GM21619 (cell line): ENCODE results near the gene ACSL3.
"Not testable (repeated sequence)": the region's sequence is repeated elsewhere in the genome, so short reads cannot be mapped to it uniquely, and the experiment has no call there.

ENCODE experiments used
- ATAC-seq: cut with Tn5 transposase; IDR thresholded peaks from one replicate; pipeline ENCODE4 v1.9.1; 2021; ENCODE audit not compliant: unreplicated experiment

The ACSL3 gene

DNA sequence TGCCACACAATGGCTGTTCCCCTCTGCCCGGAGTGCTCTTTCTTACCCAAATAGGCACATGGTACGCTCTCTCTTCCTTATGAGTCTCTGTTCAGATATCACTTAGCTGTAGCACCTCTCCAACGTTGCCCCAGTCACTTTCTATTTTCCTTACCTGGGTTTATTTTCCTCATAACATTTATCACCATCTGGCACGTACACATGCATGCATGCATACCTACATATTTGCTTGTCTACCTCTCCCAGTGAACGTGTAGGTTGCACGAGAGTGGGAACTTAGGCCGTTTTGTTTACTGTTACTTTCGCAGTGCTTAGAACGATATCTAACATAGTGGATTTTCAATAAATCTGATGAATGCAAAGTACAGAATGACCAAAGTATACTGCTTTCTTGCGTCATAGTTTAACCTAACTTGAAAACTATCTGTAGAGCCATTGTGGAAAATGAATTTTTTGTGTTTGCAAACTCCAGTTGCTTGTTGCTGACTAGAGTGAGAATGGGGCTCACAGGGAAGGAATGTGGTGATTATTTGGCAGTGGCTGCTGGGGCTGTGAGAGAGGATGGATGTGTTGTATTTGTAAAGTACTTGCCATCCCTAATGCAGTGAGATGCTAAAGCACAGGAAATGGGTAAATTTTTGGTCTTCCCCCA lies 47.1 kb downstream of the ACSL3 start:
- ATAC-seq: no peak

DNA sequence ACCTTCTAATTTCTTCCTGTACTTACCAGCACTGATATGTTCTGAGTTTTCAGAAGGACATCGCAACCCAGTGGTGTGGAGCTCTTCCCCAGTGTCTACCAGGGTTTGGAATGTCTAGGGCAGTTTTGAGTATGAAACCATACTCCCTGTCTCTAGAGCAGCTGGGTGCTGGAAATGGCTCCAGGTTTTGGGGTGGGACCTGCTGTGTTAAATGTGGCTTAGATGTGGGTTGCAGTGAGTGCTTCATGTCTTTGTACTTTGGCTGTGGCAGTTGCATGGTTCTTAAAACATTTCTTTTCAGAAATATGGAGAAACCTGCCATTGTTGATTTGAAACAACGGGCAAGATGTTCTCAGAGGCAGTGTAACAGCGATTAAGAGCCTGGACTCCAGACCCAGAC lies 48.5 kb downstream of the ACSL3 start:
- ATAC-seq: no peak

DNA sequence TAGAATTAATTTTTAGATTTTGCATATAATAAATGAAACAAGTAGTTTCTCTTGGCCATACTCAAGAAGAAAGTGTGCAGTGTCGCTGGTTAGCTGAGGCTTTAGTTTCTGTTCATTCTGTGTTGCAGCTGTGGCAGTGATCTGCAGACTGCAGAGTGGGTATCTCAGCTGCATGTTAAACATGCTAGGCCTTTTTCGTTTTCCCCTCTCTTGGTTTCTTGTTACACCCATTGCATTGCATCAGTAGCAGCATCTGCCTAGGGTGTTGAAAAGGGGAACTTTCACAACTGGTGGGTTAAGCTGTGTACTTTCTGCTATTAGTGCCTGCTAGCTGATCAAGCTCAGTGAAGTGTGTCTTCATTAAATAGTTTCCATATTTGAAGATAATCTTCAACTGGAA lies 51.3 kb downstream of the ACSL3 start:
- peak; percentile 99 for ATAC-seq

DNA sequence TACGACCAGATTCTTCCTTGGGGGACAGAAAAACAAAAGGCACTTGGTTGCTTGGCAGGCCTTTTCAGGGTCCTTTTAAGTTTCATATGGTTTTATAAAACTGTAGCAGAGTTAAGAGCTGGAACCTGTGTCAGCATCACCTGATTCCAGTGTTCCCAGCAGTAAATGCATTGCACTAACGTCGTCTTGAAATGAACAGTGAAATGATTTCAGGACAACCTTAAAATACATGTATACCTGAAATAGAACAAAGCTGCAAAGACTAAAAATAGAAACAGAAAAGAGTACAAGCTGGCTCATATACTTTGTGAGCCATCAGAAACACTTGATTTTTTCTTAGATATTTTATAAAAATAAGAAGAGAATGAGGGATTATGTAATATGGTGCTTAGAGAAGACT lies 51.9 kb downstream of the ACSL3 start:
- no peak for ATAC-seq

DNA sequence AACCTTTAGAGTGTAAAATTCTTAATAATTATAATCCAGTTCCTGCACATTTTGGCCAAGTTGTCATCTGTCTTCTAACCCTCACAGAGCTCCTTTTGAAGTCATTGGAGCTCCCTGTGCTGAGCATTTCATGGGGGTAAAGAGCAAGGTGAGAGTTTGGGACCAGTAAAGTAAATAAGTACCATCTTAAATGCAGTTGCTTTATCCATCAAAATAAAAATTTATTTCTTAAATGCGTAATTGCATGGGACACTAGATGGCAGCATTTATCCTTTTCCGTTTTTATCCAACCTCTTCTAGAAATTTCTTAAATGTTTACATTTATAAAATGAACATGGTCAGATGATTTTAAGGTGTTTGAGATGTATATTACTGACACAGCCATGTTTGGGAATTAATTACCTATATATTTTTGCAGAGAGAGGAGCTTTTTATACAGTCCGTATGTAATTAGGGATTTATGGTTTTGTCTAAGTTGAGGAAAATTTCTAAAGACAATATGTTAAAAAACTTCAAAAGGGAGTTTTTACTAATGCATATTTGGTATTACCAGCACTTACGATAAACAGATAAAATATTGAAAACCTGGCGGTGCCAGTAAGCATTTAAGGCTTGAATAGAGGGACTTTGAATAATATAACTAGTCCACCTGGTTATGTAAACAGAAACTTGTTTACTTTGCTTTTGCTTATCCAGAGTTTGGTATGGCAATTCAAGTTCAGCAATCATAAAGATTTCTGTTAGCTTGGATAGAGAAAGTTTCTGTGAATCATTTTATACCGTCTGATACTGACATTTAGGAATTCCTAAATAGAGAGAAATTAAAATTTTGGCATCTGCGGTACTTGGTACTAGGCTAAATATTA lies 54.5 kb downstream of the ACSL3 start:
- no peak for ATAC-seq

DNA sequence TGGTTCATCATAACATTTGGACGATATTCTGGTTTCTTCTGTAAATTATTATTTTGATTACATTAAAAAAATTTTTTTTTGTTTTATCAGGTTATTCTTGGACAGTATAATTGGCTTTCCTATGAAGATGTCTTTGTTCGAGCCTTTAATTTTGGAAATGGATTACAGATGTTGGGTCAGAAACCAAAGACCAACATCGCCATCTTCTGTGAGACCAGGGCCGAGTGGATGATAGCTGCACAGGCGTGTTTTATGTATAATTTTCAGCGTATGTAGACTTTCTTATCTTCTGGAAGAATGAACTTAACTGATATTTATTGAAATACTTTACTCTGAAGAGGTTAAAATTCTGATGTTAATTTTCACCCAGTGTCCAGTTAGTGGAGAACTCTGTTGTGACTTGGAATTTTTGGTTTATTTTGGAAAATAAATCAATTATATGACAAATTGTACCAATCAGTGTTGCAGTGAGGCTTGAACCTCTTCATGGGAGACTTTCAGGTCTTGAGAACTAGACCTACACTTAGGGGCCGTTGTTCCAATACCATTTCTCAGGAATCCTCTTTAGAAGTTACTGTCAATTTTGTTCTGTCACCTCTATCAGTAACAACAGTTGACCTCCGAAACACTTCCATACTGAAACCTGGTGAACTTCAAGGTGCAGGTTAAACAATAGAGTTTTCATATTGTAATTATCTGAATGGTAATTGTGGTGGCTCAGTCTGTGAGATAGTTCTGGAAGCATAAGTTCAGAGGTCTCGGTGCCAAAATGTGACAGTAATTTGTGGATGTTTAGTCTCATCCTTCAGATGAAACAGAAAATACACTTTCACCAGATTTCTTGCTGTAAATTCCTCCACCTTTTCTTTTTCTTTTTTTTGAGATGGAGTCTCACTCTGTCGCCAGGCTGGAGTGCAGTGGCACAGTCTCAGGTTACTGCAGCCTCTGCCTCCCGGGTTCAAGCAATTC lies 55.7 kb downstream of the ACSL3 start:
- ATAC-seq: no peak

DNA sequence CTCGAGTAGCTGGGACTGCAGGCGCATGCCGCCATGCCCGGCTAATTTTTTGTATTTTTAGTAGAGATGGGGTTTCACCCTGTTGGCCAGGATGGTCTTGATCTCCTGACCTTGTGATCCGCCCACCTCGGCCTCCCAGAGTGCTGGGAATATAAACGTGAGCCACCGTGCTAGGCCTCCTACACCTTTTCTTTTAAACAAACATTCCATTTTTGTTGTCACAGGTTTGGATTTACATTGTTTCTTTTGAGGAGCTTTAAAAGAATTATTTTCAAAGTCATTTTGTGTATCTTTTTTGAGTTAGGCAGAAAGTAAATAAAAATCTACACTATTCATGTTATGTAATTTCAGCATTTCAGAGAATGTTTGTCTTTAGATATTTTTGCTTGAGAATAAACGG lies 56.4 kb downstream of the ACSL3 start:
- ATAC-seq: not testable (repeated sequence)

DNA sequence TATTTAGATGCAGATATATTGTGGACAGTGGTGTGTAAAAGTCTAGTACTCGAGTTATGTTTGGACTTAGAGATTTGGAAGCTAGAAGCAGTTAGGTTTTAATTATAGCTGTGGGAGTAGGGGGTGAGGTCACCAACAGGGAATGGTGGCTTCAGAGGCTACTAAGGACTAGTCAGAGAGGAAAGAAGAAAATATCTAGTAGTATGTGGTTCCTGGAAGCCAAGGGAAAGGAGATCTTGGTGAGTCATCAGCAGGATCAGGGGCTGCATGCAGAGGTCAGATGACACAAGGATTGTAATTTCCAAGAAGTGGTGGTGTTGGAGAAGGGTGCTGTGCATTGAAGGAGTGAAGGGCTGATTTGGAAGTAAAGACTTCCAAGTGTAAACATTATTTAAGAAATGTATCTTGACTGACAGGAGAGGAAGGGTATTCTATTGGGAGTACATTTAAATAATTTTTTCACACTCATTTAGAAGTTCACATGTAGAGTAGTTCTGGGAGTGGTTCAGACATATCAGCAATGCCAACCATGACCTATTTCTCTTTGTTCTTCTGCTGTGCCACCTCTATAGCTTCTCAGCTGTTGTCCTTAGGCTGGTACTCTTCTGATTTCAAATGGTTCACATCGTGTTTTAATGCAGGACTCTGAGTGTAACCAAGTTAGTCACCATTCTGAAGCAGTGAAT lies 59.1 kb downstream of the ACSL3 start:
- no peak for ATAC-seq

DNA sequence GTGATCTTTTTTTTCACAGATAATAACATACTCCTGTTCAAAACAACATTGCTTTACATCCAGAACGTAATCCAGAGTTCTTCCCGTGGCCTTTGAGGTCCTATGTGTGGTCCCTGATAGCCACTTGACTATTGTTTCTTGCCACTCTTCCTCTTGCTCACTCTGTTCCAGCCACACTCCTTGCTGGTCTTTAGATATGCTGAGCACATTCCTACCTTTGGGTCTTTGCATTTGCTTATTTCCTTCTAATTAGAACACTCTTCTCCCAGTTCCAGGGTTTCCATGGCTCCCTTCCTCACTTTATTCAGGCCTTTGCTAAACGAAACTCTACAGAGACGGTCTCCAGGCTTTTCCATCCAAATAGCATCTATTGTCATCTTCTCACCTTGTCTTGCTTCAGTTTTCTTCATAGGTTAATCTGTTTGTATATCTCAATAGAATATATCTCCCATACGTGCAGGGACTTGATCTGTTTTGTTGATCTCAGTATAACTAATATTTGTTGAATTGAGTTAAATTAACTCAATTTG lies 59.9 kb downstream of the ACSL3 start:
- ATAC-seq: no peak

DNA sequence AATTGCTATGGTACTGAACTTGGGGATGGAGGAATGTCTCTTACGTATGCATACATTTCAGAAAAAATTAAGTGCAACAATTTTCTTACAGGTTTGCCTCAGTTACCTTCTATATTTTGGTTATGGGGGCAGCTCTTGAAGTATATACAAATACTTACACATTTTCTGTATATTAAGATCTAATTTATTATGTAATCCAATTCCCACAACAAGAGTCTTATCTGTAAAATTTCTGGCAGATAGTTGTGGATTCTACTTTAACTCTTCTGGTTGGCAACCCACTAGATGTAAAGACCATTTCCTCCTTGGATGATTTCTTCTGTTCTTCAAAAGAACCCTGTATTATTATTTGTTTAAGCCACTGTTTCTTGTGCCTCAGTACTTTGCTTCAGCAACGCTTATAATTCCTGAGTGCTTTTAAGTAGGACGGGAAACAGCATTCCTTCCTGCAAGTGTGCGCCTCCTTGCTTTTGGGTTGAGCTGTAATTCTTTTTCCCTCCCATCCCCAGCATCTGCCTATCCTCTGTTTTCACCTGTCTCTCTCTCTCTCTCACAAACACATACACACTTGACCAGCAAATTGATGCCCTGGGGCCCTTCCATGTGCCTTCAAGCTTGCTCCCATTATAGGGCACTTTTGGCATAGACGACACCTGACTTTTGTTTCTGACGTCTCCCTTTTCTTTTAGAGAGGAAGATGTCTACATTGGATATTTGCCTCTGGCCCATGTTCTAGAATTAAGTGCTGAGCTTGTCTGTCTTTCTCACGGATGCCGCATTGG lies 61.4 kb downstream of the ACSL3 start:
- no peak for ATAC-seq

DNA sequence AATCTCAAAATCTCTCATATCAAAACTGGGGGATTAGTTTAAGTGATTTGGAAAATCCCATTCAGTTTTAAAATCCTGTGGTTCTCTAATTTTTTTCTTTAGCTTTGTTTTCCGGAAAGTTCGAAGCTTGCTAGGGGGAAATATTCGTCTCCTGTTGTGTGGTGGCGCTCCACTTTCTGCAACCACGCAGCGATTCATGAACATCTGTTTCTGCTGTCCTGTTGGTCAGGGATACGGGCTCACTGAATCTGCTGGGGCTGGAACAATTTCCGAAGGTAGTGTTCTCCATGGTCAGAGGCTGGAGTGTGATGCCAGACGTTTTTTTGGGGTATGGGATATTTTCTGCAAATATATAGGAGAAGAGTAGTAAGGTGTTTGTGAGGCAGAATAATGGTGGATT lies 66.1 kb downstream of the ACSL3 start:
- no peak for ATAC-seq

DNA sequence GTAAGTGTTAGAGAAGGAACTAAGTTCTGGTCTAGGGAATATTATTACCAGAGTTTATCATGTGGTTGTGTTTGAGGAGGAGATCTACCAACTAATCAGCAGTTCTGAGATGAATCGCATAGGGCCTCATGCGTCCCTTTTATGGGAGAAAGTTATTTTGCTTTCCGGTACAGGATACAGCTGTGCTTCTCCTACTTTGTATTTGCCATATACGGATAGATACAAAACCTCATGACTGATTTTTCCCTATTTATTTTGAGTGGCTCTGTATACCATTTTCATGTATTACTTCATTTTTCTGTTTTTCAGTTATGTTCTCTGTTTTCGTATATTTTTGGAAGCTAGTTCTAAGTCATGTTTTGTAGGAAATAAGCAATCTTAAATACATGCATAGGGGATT lies 66.8 kb downstream of the ACSL3 start:
- ATAC-seq: no peak

DNA sequence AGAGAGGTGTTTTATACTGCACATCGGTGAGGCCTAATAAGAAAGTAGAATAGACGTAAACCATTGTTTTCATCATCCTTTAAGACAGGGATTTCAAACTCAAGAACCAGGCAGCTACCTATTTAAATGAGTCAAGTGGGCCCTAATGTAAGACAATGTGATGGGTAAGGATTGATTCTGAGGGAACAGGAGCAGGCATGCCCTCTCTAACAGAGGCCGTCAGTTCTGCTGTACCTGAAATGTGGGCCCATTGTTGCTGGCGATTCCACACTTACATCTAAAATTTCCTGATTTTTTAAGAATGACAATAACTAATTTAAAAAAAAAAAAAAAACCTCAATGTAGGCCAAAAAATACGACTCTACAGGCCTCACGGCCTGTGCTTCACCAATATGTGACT lies 67.5 kb downstream of the ACSL3 start:
- ATAC-seq: no peak

DNA sequence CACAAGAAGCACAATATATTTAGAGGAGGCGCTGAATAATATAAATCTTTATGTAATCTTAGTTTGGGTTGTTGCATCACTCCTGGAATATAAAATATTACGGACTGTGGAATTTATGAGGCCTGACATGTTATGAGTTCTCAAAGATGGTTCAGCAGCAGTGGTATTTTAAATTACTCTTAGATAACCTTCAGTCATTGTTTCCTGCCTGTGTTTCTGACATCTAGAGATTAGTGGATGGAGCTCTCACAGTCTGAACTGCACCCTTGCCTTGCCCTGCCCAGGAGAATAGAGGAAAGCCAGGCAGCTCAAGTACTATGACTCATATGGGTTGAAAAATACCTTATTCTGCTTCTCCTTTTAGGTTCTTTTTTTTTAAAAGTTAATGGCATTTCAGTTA lies 70.0 kb downstream of the ACSL3 start:
- no peak for ATAC-seq

DNA sequence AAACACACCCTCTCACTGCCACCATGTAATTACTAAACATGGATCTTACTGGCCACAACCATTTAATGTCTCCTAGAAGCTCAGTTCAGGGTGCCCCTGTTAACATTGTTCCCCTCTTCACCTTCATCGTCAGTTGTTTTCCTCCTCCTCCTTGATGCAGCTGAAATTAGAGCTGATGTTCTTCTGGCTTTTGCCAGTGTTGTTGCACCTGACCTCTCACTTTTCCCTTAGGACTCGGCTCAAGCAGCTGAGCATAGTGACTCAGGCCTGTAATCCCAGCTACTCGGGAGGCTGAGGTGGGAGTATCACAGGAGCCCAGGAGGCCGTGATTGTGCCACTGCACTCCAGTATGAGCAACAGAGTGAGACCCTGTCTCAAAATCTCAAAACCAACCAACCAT lies 70.8 kb downstream of the ACSL3 start:
- ATAC-seq: no peak

DNA sequence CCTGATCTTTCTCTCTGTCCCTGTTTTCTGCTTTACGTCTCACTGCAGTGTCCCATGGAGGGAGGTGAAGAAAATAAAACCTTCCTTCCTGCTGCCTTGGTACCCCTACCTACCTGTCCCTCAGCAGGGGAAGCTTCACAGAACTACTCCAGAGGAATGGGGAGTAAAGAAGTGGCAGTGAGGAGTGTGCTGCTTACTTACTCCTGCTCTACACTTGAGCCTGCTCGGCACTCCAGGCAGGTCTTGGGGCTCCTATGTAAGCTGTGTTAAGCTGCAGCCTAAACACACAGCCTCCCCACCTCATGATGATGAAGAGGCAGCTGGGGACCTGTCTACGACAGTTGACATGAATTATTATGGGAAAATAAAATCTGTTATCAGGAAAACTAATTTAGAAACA lies 72.6 kb downstream of the ACSL3 start:
- ATAC-seq: no peak

DNA sequence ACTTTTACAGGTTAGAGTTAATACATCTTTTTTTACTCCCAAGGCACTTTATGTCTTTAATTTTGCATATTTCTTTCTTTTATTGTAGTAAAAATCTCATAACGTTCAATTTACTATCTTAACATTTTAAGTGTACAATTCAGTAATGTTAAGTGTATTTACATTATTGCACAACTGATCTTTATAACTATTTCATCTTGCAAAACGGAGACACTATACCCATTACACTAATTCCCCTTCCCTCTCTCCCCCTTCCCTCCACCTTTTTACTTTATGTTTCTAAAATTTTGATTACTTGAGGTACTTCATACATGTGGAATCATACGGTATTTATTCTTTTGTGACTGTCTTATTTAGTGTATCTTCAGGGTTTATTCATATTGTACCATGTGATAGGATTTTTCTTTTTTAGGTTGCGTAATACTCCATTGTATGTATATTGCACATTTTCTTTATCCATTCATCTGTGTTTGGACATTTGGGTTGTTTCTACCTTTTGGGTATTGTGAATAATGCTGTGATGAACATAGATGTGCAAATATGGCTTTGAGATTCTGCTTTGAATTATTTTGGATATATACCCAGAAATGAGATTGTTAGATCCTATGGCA lies 75.0 kb downstream of the ACSL3 start:
- no peak for ATAC-seq

DNA sequence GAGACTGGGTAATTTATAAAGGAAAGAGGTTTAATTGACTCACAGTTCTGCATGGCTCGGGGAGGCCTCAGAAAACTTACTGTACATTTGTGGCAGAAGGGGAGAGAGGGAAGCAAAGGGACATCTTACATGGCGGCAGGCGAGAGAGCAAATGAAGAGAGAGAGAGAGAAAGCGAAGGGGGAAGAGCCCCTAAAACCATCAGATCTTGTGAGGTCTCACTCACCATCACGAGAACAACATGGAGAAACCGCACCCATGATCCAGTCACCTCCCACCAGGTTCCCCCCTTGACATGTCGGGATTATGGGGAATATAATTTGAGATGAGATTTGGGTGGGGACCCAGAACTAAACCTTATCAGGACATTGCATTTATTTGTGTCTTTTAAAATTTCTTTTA lies 75.9 kb downstream of the ACSL3 start:
- ATAC-seq: no peak

DNA sequence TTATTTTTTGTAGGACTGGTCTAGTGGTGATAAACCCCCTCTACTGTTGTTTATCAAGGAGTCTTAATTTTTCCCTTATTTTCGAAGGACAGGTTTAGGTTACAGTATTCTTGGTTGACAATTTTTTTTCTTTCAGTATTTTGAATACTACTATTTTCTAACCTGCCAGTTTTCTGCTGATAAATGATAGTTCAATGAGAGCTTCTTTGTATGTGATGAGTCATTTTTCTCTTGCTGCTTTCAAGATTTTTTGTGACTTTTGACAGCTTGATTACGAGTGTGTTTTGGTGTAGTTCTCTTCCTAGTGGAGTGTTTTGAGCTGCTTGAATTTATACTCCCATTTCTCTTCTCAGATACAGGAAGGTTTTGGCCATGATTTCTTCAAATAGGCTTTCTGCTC lies 77.5 kb downstream of the ACSL3 start:
- no peak for ATAC-seq
